RWPE1 (cell line): ENCODE results near the gene C11orf71.

Experiments
- CTCF ChIA-PET: fragments of 350-600 bp; sonication (Branson Sonifier 250); formaldehyde crosslinking; extraction: SDS; loops from one replicate; lab custom pipeline; 2021; lab: Yijun Ruan, JAX
- POLR2A ChIA-PET: fragments of 400-600 bp; formaldehyde crosslinking; extraction: SDS; loops from one replicate; lab custom pipeline; 2020; ENCODE audit warnings: antibody characterized with exemption; ENCODE audit not compliant: low non-redundant PET; lab: Yijun Ruan, JAX
- DNase-seq: peaks from one replicate; pipeline ENCODE4 v3.0.0; 2012; ENCODE audit warnings: low spot score
- H3K27ac ChIP-seq: fragments of 450-650 bp; 2 replicates; pipeline ENCODE4 v1.5.1; 2017
- TF ChIP-seq, protein P1 (sequence below): fragments of 450-650 bp; conservative IDR thresholded peaks from 2 replicates; pipeline ENCODE4 v1.5.1; 2017; ENCODE audit warnings: low read depth, mild to moderate bottlenecking

Gene C11orf71

GRCh38 chr11:114353443-114353842 lies 46.9 kb downstream of the C11orf71 start:
- ChIA-PET CTCF (no interaction called here), POLR2A (no interaction called here)
- TF ChIP-seq, protein P1, sequence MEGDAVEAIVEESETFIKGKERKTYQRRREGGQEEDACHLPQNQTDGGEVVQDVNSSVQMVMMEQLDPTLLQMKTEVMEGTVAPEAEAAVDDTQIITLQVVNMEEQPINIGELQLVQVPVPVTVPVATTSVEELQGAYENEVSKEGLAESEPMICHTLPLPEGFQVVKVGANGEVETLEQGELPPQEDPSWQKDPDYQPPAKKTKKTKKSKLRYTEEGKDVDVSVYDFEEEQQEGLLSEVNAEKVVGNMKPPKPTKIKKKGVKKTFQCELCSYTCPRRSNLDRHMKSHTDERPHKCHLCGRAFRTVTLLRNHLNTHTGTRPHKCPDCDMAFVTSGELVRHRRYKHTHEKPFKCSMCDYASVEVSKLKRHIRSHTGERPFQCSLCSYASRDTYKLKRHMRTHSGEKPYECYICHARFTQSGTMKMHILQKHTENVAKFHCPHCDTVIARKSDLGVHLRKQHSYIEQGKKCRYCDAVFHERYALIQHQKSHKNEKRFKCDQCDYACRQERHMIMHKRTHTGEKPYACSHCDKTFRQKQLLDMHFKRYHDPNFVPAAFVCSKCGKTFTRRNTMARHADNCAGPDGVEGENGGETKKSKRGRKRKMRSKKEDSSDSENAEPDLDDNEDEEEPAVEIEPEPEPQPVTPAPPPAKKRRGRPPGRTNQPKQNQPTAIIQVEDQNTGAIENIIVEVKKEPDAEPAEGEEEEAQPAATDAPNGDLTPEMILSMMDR, result no peak
- no peak overlapping the region for H3K27ac ChIP-seq
- no peak for DNase-seq

DNA sequence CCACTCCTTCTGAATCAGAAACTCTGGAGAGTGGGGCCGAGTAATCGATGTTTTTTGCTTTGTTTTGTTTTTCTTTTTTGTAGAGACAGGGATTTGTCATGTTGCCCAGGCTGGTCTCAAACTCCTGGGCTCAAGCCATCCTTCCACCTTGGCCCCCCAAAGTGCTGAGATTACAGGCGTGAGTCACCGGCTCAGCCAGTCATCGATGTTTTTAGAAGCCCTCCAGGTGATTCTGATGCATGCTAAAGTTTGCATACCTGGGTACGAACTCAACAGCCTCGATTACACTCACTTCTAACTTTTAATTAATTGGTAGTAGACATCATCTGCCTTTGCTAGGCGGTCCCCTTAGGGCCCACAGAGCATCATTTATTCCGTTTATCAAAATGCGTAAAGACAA lies 50.3 kb downstream of the C11orf71 start:
- no peak for DNase-seq
- CTCF ChIA-PET, result interaction anchor here (1.1 kb wide), 1 partner anchor 89 kb away, joined by 4 read pairs; no protein-coding TSS in a partner anchor

More for the DNA sequence above, 50.3 kb downstream of the C11orf71 start:
- H3K27ac ChIP-seq, result no peak overlapping the region
- TF ChIP-seq, protein P1, result no peak
- POLR2A ChIA-PET, result no interaction called here
